OCI-LY7 (cell line): ENCODE data around the gene SLC38A9. TPM values are rescaled to one million over a fixed set of nuclear protein-coding genes. Genes with fewer than 3 reads are reported as not detected.

Source experiments
- BruUV-seq: library from RNA; stranded (reverse); fragments of 400-500 nt; replicated peaks from 2 replicates; lab custom pipeline; 2021; lab: Mats Ljungman, UMichigan
- CTCF ChIA-PET: fragments of 300-600 bp; sonication (Branson Sonifier 250); formaldehyde crosslinking; loops from one replicate; lab custom pipeline; 2022; ENCODE audit warnings: antibody characterized with exemption; ENCODE audit not compliant: unreplicated experiment; lab: Charles Lee
- POLR2A ChIA-PET: fragments of 300-600 bp; sonication (Branson Sonifier 250); formaldehyde crosslinking; loops from one replicate; lab custom pipeline; 2022; ENCODE audit warnings: antibody characterized with exemption; lab: Charles Lee
- DNase-seq: peaks from one replicate; pipeline ENCODE4 v3.0.0-alpha.2; 2015; ENCODE audit warnings: low spot score
- H2AFZ ChIP-seq: fragments of 200-600 bp; sonication (generic), shearing (Covaris generic); 2 replicates; pipeline ENCODE4 v1.6.1; 2014; ENCODE audit warnings: mild to moderate bottlenecking, antibody characterized with exemption, low read length, moderate library complexity
- H3K27ac ChIP-seq: fragments of 200-600 bp; sonication (generic); 2 replicates; pipeline ENCODE4 v1.5.1; 2014; ENCODE audit warnings: mixed run types, low read depth, mild to moderate bottlenecking, moderate library complexity, low read length, inconsistent platforms; ENCODE audit not compliant: poor library complexity, severe bottlenecking
- H3K36me3 ChIP-seq: fragments of 200-600 bp; sonication (generic); 2 replicates; pipeline ENCODE4 v1.6.1; 2014; ENCODE audit warnings: mild to moderate bottlenecking, antibody characterized with exemption, low read length, moderate library complexity, mixed read lengths; ENCODE audit not compliant: insufficient read depth
- H3K4me1 ChIP-seq: fragments of 200-600 bp; sonication (generic); 2 replicates; pipeline ENCODE4 v1.5.1; 2014; ENCODE audit warnings: mild to moderate bottlenecking, low read length; ENCODE audit not compliant: insufficient read depth, poor library complexity, severe bottlenecking
- H3K4me2 ChIP-seq: fragments of 200-600 bp; sonication (generic); 2 replicates; pipeline ENCODE4 v1.6.1; 2014; ENCODE audit warnings: mild to moderate bottlenecking, low read length
- H3K4me3 ChIP-seq: fragments of 200-600 bp; sonication (generic); 2 replicates; pipeline ENCODE4 v1.5.1; 2014; ENCODE audit warnings: mild to moderate bottlenecking, low read depth, low read length; ENCODE audit not compliant: poor library complexity, severe bottlenecking
- H3K79me2 ChIP-seq: fragments of 200-600 bp; sonication (generic); 2 replicates; pipeline ENCODE4 v1.6.1; 2016; ENCODE audit warnings: low read depth, mild to moderate bottlenecking, low read length, moderate library complexity, mixed read lengths; ENCODE audit not compliant: insufficient read depth
- H3K9me2 ChIP-seq: fragments of 200-600 bp; sonication (generic); 2 replicates; pipeline ENCODE4 v1.6.1; 2016; ENCODE audit warnings: mild to moderate bottlenecking, low read length, mixed read lengths; ENCODE audit not compliant: insufficient read depth
- H3K9me3 ChIP-seq: fragments of 200-600 bp; sonication (generic); 2 replicates; pipeline ENCODE4 v1.6.1; 2014; ENCODE audit warnings: mild to moderate bottlenecking, mixed run types, low read length, mixed read lengths
- H4K20me1 ChIP-seq: fragments of 200-600 bp; sonication (generic); 2 replicates; pipeline ENCODE4 v1.6.1; 2014; ENCODE audit warnings: mild to moderate bottlenecking, antibody characterized with exemption, low read length, moderate library complexity, mixed read lengths; ENCODE audit not compliant: insufficient read depth
- CTCF ChIP-seq: fragments of 200-600 bp; sonication (generic); conservative IDR thresholded peaks from 2 replicates; pipeline ENCODE4 v1.5.1; 2014; ENCODE audit warnings: mild to moderate bottlenecking, antibody characterized with exemption, low read length, moderate library complexity, mixed read lengths
- EZH2phosphoT487 ChIP-seq: fragments of 200-600 bp; sonication (generic); IDR thresholded peaks from 2 replicates; pipeline ENCODE4 v1.6.1; 2018; ENCODE audit warnings: low read depth, borderline replicate concordance, mild to moderate bottlenecking, mixed run types, antibody characterized with exemption, low read length, moderate library complexity, mixed read lengths
- intact Hi-C: fragments of 100-400 bp; cut with micrococcal nuclease; formaldehyde crosslinking; loops from one replicate; pipeline ENCODE4 v1.10.0; 2022; ENCODE audit not compliant: unreplicated experiment
- total RNA-seq, 2 experiments: library from RNA; depleted of rRNA in 1 of 2; stranded (reverse); fragments of >200 nt in 1 of 2; shearing (Covaris generic) in 1 of 2; gene quantifications; 2 replicates each; pipeline ENCODE4 v1.2.3, GENCODE V29; 2014 to 2022

SLC38A9 gene
- total RNA-seq, 2 experiments from 2014 or later = 20.1 to 27.7 TPM

GRCh38 chr5:55618318-55618717 lies 93.8 kb downstream of the SLC38A9 start:
- Histone ChIP-seq H3K4me2 (no peak overlapping the region), H3K79me2 (no peaks in the 10 kb centered on the region), H3K4me1 (no peaks in the 10 kb centered on the region), H3K27ac (no peak overlapping the region), H4K20me1 (no peaks in the 10 kb centered on the region), H2AFZ (no peak overlapping the region), H3K9me3 (no peaks in the 10 kb centered on the region), H3K9me2 (no peaks in the 10 kb centered on the region), H3K4me3 (no peak overlapping the region), H3K36me3 (no peaks in the 10 kb centered on the region)
- no peak for DNase-seq
- ChIA-PET POLR2A (interaction anchor here (1.0 kb wide), 2 partner anchors 18 to 21 kb away, joined by 3 read pairs; no protein-coding TSS in a partner anchor), CTCF (no interaction called here)
- TF ChIP-seq EZH2phosphoT487 = no peak
- no peak for TF ChIP-seq CTCF
- intact Hi-C loops = no loop called here
- no TSS peak for BruUV-seq

GRCh38 chr5:55613112-55613868 lies 98.8 kb downstream of the SLC38A9 start:
- no peaks in the 10 kb centered on the region for H3K79me2 ChIP-seq
- H4K20me1 ChIP-seq = no peaks in the 10 kb centered on the region
- H3K4me1 ChIP-seq = no peaks in the 10 kb centered on the region
- H3K9me3 ChIP-seq = no peaks in the 10 kb centered on the region
- CTCF ChIA-PET = no interaction called here
- no TSS peak for BruUV-seq
- H3K36me3 ChIP-seq = no peaks in the 10 kb centered on the region
- intact Hi-C loops = no loop called here
- H3K4me2 ChIP-seq = no peak overlapping the region
- no peak for TF ChIP-seq EZH2phosphoT487
- no peak for TF ChIP-seq CTCF
- no peak overlapping the region for H2AFZ ChIP-seq
- POLR2A ChIA-PET = no interaction called here
- H3K27ac ChIP-seq = no peak overlapping the region
- no peaks in the 10 kb centered on the region for H3K9me2 ChIP-seq
- no peak overlapping the region for H3K4me3 ChIP-seq
- DNase-seq = no peak

- no peaks in the 10 kb centered on the region for H3K4me1 ChIP-seq
- ChIA-PET CTCF (no interaction called here), POLR2A (interaction anchor here (0.9 kb wide), 1 partner anchor 8 kb away, joined by 3 read pairs; no protein-coding TSS in a partner anchor)
- H3K27ac ChIP-seq = no peak overlapping the region
- no peak overlapping the region for H3K4me2 ChIP-seq
- no peak overlapping the region for H3K4me3 ChIP-seq
- H3K9me2 ChIP-seq = no peaks in the 10 kb centered on the region
- DNase-seq = no peak
- no peaks in the 10 kb centered on the region for H3K79me2 ChIP-seq
- H2AFZ ChIP-seq = no peak overlapping the region
- no peaks in the 10 kb centered on the region for H3K36me3 ChIP-seq
- BruUV-seq = no TSS peak
- TF ChIP-seq CTCF (no peak), EZH2phosphoT487 (no peak)
- no peaks in the 10 kb centered on the region for H4K20me1 ChIP-seq
- no peaks in the 10 kb centered on the region for H3K9me3 ChIP-seq
- intact Hi-C loops = no loop called here
Observed at GRCh38 chr5:55610542-55610941, 101.6 kb downstream of the SLC38A9 start.
